HepG2 (cell line): ENCODE data around the gene COMMD9. TPM values are rescaled to one million over a fixed set of nuclear protein-coding genes. Genes with fewer than 3 reads are reported as not detected.

Experiments used
- CBX1 ChIP-seq: IDR thresholded peaks from one replicate; pipeline ENCODE4 v1.6.1; 2016; ENCODE audit warnings: antibody characterized with exemption, low read depth
- FOSL1 ChIP-seq: sonication (generic); formaldehyde crosslinking; IDR thresholded peaks from 2 replicates; pipeline ENCODE4 v1.9.0; 2021; ENCODE audit warnings: missing genetic modification reagents, borderline replicate concordance
- FOXA3 ChIP-seq: IDR thresholded peaks from 2 replicates; pipeline ENCODE4 v1.6.1; 2016; ENCODE audit warnings: missing genetic modification reagents, missing compliant biosample characterization
- HNRNPH1 ChIP-seq: fragments of 200-400 bp; formaldehyde crosslinking; optimal IDR thresholded peaks from 2 replicates; pipeline ENCODE3; 2017; ENCODE audit warnings: mild to moderate bottlenecking, low read depth, low read length
- KAT7 ChIP-seq: IDR thresholded peaks from 2 replicates; pipeline ENCODE4 v1.6.1; 2018; ENCODE audit warnings: borderline replicate concordance, missing compliant biosample characterization
- KAT8 ChIP-seq: IDR thresholded peaks from 2 replicates; pipeline ENCODE4 v1.6.1; 2016; ENCODE audit warnings: missing genetic modification reagents, missing compliant biosample characterization
- KLF12 ChIP-seq: sonication (generic); formaldehyde crosslinking; IDR thresholded peaks from 2 replicates; pipeline ENCODE4 v1.4.0; 2020; ENCODE audit warnings: missing genetic modification reagents, borderline replicate concordance
- MEIS2 ChIP-seq: sonication (generic); formaldehyde crosslinking; IDR thresholded peaks from 2 replicates; pipeline ENCODE4 v1.9.0; 2021; ENCODE audit warnings: mild to moderate bottlenecking, missing genetic modification reagents
- NCOA1 ChIP-seq: sonication (generic); formaldehyde crosslinking; IDR thresholded peaks from 2 replicates; pipeline ENCODE4 v1.9.0; 2021; ENCODE audit warnings: missing genetic modification reagents
- NFATC3 ChIP-seq: sonication (generic); formaldehyde crosslinking; IDR thresholded peaks from 2 replicates; pipeline ENCODE4 v1.5.1; 2020; ENCODE audit warnings: mild to moderate bottlenecking, missing genetic modification reagents
- NFE2 ChIP-seq: sonication (generic); formaldehyde crosslinking; IDR thresholded peaks from 2 replicates; pipeline ENCODE4 v1.4.0; 2020; ENCODE audit warnings: missing genetic modification reagents
- SP140L ChIP-seq: sonication (generic); formaldehyde crosslinking; IDR thresholded peaks from 2 replicates; pipeline ENCODE4 v1.4.0; 2020; ENCODE audit warnings: missing genetic modification reagents, borderline replicate concordance
- TBX2 ChIP-seq: sonication (generic); formaldehyde crosslinking; IDR thresholded peaks from 2 replicates; pipeline ENCODE4 v1.5.0; 2020; ENCODE audit warnings: missing genetic modification reagents, mild to moderate bottlenecking, borderline replicate concordance
- ZNF121 ChIP-seq: sonication (generic); formaldehyde crosslinking; IDR thresholded peaks from 2 replicates; pipeline ENCODE4 v1.5.0; 2020; ENCODE audit warnings: mild to moderate bottlenecking, missing genetic modification reagents
- ZNF317 ChIP-seq: sonication (generic); formaldehyde crosslinking; IDR thresholded peaks from 2 replicates; pipeline ENCODE4 v1.5.0; 2020; ENCODE audit warnings: mild to moderate bottlenecking, missing genetic modification reagents
- ZNF34 ChIP-seq: sonication (generic); formaldehyde crosslinking; IDR thresholded peaks from 2 replicates; pipeline ENCODE4 v1.4.0; 2020; ENCODE audit warnings: mild to moderate bottlenecking, missing genetic modification reagents, borderline replicate concordance
- ZNF343 ChIP-seq: sonication (generic); formaldehyde crosslinking; IDR thresholded peaks from 2 replicates; pipeline ENCODE4 v1.4.0; 2020; ENCODE audit warnings: mild to moderate bottlenecking, missing genetic modification reagents
- ZNF547 ChIP-seq: sonication (generic); formaldehyde crosslinking; IDR thresholded peaks from 2 replicates; pipeline ENCODE4 v1.5.1; 2020; ENCODE audit warnings: mild to moderate bottlenecking, missing genetic modification reagents
- polyA plus RNA-seq, 8 experiments: library from polyadenylated mRNA; depleted of rRNA in 3 of 8; stranded (reverse) in 7 of 8; unstranded in 1 of 8; fragments of >200 nt; fragmentation: Illumina TruSeq in 4 of 8; extraction: Trizol in 4 of 8; gene quantifications; 2 replicates each; pipeline versions ENCODE4 v1.2.1 to v1.2.3, GENCODE V29; 2011 to 2016; ENCODE audit warnings: low read depth in 4 of 8, missing spikeins in 1 of 8, mixed read lengths in 1 of 8; ENCODE audit not compliant: insufficient read depth in 1 of 8
- total RNA-seq, 5 experiments: library from RNA; depleted of rRNA; stranded (reverse); fragments of >200 nt; fragmentation: Illumina TruSeq; extraction: Trizol; gene quantifications; 2 replicates each; pipeline ENCODE4 v1.2.3, GENCODE V29; 2016; ENCODE audit warnings: low read depth in 1 of 5
- TF ChIP-seq, protein P1 (sequence below): sonication (generic); formaldehyde crosslinking; IDR thresholded peaks from 2 replicates; pipeline ENCODE4 v1.5.1; 2020; ENCODE audit warnings: missing genetic modification reagents, mild to moderate bottlenecking, borderline replicate concordance
- TF ChIP-seq, protein P2 (sequence below): sonication (generic); formaldehyde crosslinking; IDR thresholded peaks from 2 replicates; pipeline ENCODE4 v1.4.0; 2020; ENCODE audit warnings: missing genetic modification reagents
- TF ChIP-seq, protein P3 (sequence below): sonication (generic); formaldehyde crosslinking; IDR thresholded peaks from 2 replicates; pipeline ENCODE4 v1.5.0; 2020; ENCODE audit warnings: missing genetic modification reagents, mild to moderate bottlenecking, borderline replicate concordance
- TF ChIP-seq, protein P4 (sequence below), 2 experiments: sonication (generic) in 1 of 2; formaldehyde crosslinking in 1 of 2; IDR thresholded peaks; 2 replicates each; pipeline versions ENCODE4 v1.4.0 to v1.6.1; 2016 to 2020; ENCODE audit warnings: borderline replicate concordance in 1 of 2, low read depth in 1 of 2, mild to moderate bottlenecking in 1 of 2, missing genetic modification reagents in 1 of 2

The COMMD9 gene
- total and polyA plus RNA-seq, 2 of the 13 experiments (the other 11 are each of a cell fraction or from before 2014, with no cell fraction given): 47.3 to 76.7 TPM

DNA sequence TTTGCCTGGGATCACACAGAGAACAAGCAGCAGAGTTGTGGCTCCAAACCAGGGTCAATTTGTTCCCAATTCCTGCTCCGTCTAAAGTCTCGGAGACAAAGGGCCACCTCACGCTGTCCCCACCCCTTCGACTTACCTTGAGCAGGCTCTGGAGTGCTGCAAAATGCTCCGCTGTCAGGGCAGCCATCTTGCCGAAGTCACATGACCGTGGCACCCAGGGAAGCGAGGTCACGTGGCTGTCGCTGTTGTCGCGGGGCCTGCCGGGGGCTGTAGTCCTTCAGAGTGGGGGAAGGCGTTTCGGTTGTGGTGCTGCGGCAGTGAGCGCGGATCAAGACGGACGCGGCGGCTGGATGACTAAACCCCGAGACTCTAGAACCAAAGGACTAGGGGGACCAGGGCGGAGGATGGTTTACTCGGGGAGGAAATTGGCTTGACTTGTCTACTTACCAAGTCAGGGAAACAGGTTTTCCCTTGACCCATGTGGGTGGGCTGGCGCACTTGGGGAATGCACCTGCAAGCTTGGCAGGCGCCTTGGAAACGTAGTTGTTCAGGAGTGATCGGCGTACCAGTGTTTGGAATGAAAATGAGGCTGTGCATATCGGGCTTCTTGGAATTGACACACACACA, at the start of gene COMMD9 (continued):
- TF ChIP-seq CBX1 (peak; percentile 65), TBX2 (CRISPR knock-in tag) (peak; percentile 48; the same call in 1 of the 2 replicates), FOXA3 (CRISPR knock-in tag) (peak; percentile 67), HNRNPH1 (no peak), ZNF547 (CRISPR knock-in tag) (peak; percentile 60; the same call in 1 of the 2 replicates), KAT8 (CRISPR knock-in tag) (peak; percentile 100), FOSL1 (CRISPR knock-in tag) (no peak), ZNF121 (CRISPR knock-in tag) (no peak), KLF12 (0 out of 2 replicates have a peak, but pooled peaks have one; percentile 42), ZNF317 (CRISPR knock-in tag) (no peak), KAT7 (CRISPR knock-in tag) (peak; percentile 78), NCOA1 (CRISPR knock-in tag) (no peak), ZNF343 (CRISPR knock-in tag) (no peak), NFE2 (CRISPR knock-in tag) (no peak), SP140L (CRISPR knock-in tag) (no peak), MEIS2 (no peak), ZNF34 (CRISPR knock-in tag) (0 out of 2 replicates have a peak, but pooled peaks have one; percentile 62), NFATC3 (CRISPR knock-in tag) (no peak)
- TF ChIP-seq, protein P1, sequence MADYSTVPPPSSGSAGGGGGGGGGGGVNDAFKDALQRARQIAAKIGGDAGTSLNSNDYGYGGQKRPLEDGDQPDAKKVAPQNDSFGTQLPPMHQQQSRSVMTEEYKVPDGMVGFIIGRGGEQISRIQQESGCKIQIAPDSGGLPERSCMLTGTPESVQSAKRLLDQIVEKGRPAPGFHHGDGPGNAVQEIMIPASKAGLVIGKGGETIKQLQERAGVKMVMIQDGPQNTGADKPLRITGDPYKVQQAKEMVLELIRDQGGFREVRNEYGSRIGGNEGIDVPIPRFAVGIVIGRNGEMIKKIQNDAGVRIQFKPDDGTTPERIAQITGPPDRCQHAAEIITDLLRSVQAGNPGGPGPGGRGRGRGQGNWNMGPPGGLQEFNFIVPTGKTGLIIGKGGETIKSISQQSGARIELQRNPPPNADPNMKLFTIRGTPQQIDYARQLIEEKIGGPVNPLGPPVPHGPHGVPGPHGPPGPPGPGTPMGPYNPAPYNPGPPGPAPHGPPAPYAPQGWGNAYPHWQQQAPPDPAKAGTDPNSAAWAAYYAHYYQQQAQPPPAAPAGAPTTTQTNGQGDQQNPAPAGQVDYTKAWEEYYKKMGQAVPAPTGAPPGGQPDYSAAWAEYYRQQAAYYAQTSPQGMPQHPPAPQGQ (CRISPR knock-in tag): no peak
- TF ChIP-seq, protein P2, sequence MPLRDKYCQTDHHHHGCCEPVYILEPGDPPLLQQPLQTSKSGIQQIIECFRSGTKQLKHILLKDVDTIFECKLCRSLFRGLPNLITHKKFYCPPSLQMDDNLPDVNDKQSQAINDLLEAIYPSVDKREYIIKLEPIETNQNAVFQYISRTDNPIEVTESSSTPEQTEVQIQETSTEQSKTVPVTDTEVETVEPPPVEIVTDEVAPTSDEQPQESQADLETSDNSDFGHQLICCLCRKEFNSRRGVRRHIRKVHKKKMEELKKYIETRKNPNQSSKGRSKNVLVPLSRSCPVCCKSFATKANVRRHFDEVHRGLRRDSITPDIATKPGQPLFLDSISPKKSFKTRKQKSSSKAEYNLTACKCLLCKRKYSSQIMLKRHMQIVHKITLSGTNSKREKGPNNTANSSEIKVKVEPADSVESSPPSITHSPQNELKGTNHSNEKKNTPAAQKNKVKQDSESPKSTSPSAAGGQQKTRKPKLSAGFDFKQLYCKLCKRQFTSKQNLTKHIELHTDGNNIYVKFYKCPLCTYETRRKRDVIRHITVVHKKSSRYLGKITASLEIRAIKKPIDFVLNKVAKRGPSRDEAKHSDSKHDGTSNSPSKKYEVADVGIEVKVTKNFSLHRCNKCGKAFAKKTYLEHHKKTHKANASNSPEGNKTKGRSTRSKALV (CRISPR knock-in tag): 0 out of 2 replicates have a peak, but pooled peaks have one; percentile 42
- TF ChIP-seq, protein P3, sequence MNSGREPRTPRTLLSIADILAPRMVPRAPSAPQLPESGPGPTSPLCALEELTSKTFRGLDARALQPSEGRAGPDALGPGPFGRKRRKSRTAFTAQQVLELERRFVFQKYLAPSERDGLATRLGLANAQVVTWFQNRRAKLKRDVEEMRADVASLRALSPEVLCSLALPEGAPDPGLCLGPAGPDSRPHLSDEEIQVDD (CRISPR knock-in tag): no peak
- TF ChIP-seq, protein P4, sequence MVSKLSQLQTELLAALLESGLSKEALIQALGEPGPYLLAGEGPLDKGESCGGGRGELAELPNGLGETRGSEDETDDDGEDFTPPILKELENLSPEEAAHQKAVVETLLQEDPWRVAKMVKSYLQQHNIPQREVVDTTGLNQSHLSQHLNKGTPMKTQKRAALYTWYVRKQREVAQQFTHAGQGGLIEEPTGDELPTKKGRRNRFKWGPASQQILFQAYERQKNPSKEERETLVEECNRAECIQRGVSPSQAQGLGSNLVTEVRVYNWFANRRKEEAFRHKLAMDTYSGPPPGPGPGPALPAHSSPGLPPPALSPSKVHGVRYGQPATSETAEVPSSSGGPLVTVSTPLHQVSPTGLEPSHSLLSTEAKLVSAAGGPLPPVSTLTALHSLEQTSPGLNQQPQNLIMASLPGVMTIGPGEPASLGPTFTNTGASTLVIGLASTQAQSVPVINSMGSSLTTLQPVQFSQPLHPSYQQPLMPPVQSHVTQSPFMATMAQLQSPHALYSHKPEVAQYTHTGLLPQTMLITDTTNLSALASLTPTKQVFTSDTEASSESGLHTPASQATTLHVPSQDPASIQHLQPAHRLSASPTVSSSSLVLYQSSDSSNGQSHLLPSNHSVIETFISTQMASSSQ (IDR thresholded peaks at IDR 0.05; ENCODE audit: low read depth): peak; percentile 51; the same call in 1 of the 2 replicates
- TF ChIP-seq, protein P4 (CRISPR knock-in tag; IDR thresholded peaks at IDR 0.05; ENCODE audit: borderline replicate concordance): peak; percentile 67; the same call in 1 of the 2 replicates
